Lower leg skin (tissue), 3 donors: Measurements from ENCODE around the gene DNASE1L2.
"Not testable (repeated sequence)": the region's sequence is repeated elsewhere in the genome, so short reads cannot be mapped to it uniquely, and the experiment has no call there.

ENCODE experiments used
- POLR2A ChIP-seq, 2 donors: fragments of 450-650 bp; IDR thresholded peaks; one replicate each; pipeline ENCODE4 v1.6.1; 2016 to 2017; ENCODE audit warnings: antibody characterized with exemption in 2 of 2, mild to moderate bottlenecking in 1 of 2, moderate library complexity in 1 of 2
- TF ChIP-seq, protein P1 (sequence below), 3 donors: fragments of 450-650 bp; IDR thresholded peaks; one replicate each; pipeline ENCODE4 v1.5.1; 2016; ENCODE audit warnings: antibody characterized with exemption in 3 of 3, mild to moderate bottlenecking in 3 of 3, moderate library complexity in 2 of 3

DNA sequence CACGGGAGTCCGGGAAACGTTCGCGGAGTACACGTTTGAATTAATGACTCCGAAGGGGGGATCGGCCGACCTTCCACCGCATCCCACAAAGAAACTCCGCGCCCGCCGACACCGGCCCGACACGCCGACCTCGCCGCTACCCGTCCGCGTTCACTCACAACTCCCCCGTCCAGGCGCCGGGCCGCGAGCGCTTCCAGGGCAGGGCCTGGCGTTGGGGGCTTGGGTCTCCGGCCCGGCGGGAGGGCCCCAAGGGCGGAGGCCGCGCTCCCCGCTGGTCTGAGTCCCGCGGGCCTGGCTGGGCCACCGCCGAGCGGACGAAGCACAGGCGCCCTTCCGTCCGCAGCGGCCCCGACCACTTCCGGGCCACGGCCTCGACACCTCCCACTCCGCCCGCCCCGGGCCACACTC lies 31.3 kb downstream of the DNASE1L2 start:
- TF ChIP-seq, protein P1, sequence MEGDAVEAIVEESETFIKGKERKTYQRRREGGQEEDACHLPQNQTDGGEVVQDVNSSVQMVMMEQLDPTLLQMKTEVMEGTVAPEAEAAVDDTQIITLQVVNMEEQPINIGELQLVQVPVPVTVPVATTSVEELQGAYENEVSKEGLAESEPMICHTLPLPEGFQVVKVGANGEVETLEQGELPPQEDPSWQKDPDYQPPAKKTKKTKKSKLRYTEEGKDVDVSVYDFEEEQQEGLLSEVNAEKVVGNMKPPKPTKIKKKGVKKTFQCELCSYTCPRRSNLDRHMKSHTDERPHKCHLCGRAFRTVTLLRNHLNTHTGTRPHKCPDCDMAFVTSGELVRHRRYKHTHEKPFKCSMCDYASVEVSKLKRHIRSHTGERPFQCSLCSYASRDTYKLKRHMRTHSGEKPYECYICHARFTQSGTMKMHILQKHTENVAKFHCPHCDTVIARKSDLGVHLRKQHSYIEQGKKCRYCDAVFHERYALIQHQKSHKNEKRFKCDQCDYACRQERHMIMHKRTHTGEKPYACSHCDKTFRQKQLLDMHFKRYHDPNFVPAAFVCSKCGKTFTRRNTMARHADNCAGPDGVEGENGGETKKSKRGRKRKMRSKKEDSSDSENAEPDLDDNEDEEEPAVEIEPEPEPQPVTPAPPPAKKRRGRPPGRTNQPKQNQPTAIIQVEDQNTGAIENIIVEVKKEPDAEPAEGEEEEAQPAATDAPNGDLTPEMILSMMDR (IDR thresholded peaks at IDR 0.05): not testable (repeated sequence)
- TF ChIP-seq POLR2A (IDR thresholded peaks at IDR 0.05): not testable (repeated sequence)
